Lower leg skin (tissue), 3 donors: ENCODE data around the gene ADIRF.

ENCODE experiments used
- CTCF ChIP-seq, 3 donors: fragments of 450-650 bp; IDR thresholded peaks; one replicate each; pipeline ENCODE4 v1.5.1; 2016; ENCODE audit warnings: antibody characterized with exemption in 3 of 3, mild to moderate bottlenecking in 3 of 3, moderate library complexity in 2 of 3
- POLR2A ChIP-seq, 2 donors: fragments of 450-650 bp; IDR thresholded peaks; one replicate each; pipeline ENCODE4 v1.6.1; 2016 to 2017; ENCODE audit warnings: antibody characterized with exemption in 2 of 2, mild to moderate bottlenecking in 1 of 2, moderate library complexity in 1 of 2

- TF ChIP-seq POLR2A (IDR thresholded peaks at IDR 0.05) (no peak), CTCF (IDR thresholded peaks at IDR 0.05) (no peak)
These were observed 24.8 kb upstream of the ADIRF start for GRCh38 chr10:86943316-86944030.
